ENCODE data around the gene MPC2. TPM values are rescaled to one million over a fixed set of nuclear protein-coding genes. Genes with fewer than 3 reads are reported as not detected.
A peak's percentile ranks its signal among the peaks of the same experiment; 100 is the strongest.

MPC2 gene
- total RNA-seq, 1 experiment from 2014 or later = 42.8 TPM

GRCh38 chr1:167966050-167966449 lies 29.2 kb upstream of the MPC2 start:
- TF ChIP-seq CDX4 (CRISPR knock-in tag; IDR thresholded peaks at IDR 0.05; ENCODE audit: borderline replicate concordance) (no peak), PREB (CRISPR knock-in tag; IDR thresholded peaks at IDR 0.05; ENCODE audit: borderline replicate concordance) (no peak), ZNF138 (CRISPR knock-in tag; conservative IDR thresholded peaks at IDR 0.05) (no peak), GTF2I (CRISPR knock-in tag; conservative IDR thresholded peaks at IDR 0.05) (no peak), GRHL2 (CRISPR knock-in tag; IDR thresholded peaks at IDR 0.05; ENCODE audit: insufficient replicate concordance, severe bottlenecking) (no peak), CREM (CRISPR knock-in tag; IDR thresholded peaks at IDR 0.05) (no peak), USF1 (CRISPR knock-in tag; IDR thresholded peaks at IDR 0.05) (no peak), NFATC4 (CRISPR knock-in tag; IDR thresholded peaks at IDR 0.05) (no peak), ZMAT4 (CRISPR knock-in tag; IDR thresholded peaks at IDR 0.05) (no peak), ATF6 (CRISPR knock-in tag; IDR thresholded peaks at IDR 0.05) (no peak), SP1 (CRISPR knock-in tag; conservative IDR thresholded peaks at IDR 0.05) (no peak), GABPB1 (CRISPR knock-in tag; IDR thresholded peaks at IDR 0.05) (no peak), MXD4 (CRISPR knock-in tag; IDR thresholded peaks at IDR 0.05; ENCODE audit: borderline replicate concordance) (no peak), RELA (CRISPR knock-in tag; IDR thresholded peaks at IDR 0.05; ENCODE audit: borderline replicate concordance) (no peak), MLX (CRISPR knock-in tag; IDR thresholded peaks at IDR 0.05) (no peak), OVOL2 (CRISPR knock-in tag; IDR thresholded peaks at IDR 0.05; ENCODE audit: borderline replicate concordance) (no peak)
- no peak for DNase-seq (ENCODE audit: low spot score)
- Mint-ChIP-seq H3K4me1 (no peaks in the 10 kb centered on the region), H3K27ac (0 out of 2 replicates have a peak overlapping the region, but pooled peaks have one; percentile 2), H3K4me3 (no peak overlapping the region), H3K9me3 (peaks cover 3% of the 10 kb centered on the region; the same call in 1 of the 2 replicates), H3K27me3 (ENCODE audit: low read depth) (no peaks in the 10 kb centered on the region), H3K36me3 (peaks cover 7% of the 10 kb centered on the region)
- no peak for ATAC-seq
- ChIA-PET CTCF (no interaction called here), POLR2A (no interaction called here)

GRCh38 chr1:167964646-167965045 lies 27.8 kb upstream of the MPC2 start:
- H3K4me1 Mint-ChIP-seq = no peaks in the 10 kb centered on the region
- no peak overlapping the region for H3K27ac Mint-ChIP-seq
- H3K27me3 Mint-ChIP-seq (ENCODE audit: low read depth) = no peaks in the 10 kb centered on the region
- ChIA-PET POLR2A (no interaction called here), CTCF (no interaction called here)
- H3K9me3 Mint-ChIP-seq = peaks cover 6% of the 10 kb centered on the region; the same call in 1 of the 2 replicates
- H3K36me3 Mint-ChIP-seq = peaks cover 13% of the 10 kb centered on the region
- no peak overlapping the region for H3K4me3 Mint-ChIP-seq
- no peak for ATAC-seq
- no peak for DNase-seq (ENCODE audit: low spot score)
- TF ChIP-seq HMGA2 (CRISPR knock-in tag; IDR thresholded peaks at IDR 0.05) = no peak
- no peak for TF ChIP-seq ZSCAN18 (CRISPR knock-in tag; IDR thresholded peaks at IDR 0.05)
- no peak for TF ChIP-seq USF2 (CRISPR knock-in tag; IDR thresholded peaks at IDR 0.05)
- no peak for TF ChIP-seq ZNF232 (CRISPR knock-in tag; IDR thresholded peaks at IDR 0.05)
- no peak for TF ChIP-seq PREB (CRISPR knock-in tag; IDR thresholded peaks at IDR 0.05; ENCODE audit: borderline replicate concordance)
- TF ChIP-seq ZNF281 (CRISPR knock-in tag; IDR thresholded peaks at IDR 0.05) = no peak
- TF ChIP-seq ETV6 (CRISPR knock-in tag; IDR thresholded peaks at IDR 0.05) = no peak
- no peak for TF ChIP-seq RORB (CRISPR knock-in tag; IDR thresholded peaks at IDR 0.05)
- no peak for TF ChIP-seq SP1 (CRISPR knock-in tag; conservative IDR thresholded peaks at IDR 0.05)
- no peak for TF ChIP-seq MAX (CRISPR knock-in tag; IDR thresholded peaks at IDR 0.05)

Measured in WTC11 (cell line).